Astrocyte (in vitro differentiated cells and primary cell): ENCODE results near the gene SCN10A. TPM values are rescaled to one million over a fixed set of nuclear protein-coding genes. Genes with fewer than 3 reads are reported as not detected.

ENCODE experiments used
- DNase-seq: peaks from one replicate; pipeline ENCODE4 v3.0.0-alpha.2; 2010; ENCODE audit warnings: low read depth
- FAIRE-seq: peaks from 2 replicates; lab custom pipeline; 2011; peaks lifted over from hg19 to GRCh38; lab: Jason Lieb, UNC
- H2AFZ ChIP-seq: 2 replicates; pipeline ENCODE4 v1.6.0; 2012; ENCODE audit warnings: low read depth, low read length, inconsistent platforms
- H3K27ac ChIP-seq: 2 replicates; pipeline ENCODE4 v1.5.1; 2011; ENCODE audit warnings: low read depth, low read length, inconsistent platforms
- H3K27me3 ChIP-seq: 2 replicates; pipeline ENCODE4 v1.6.0; 2011; ENCODE audit warnings: low read length, inconsistent platforms; ENCODE audit not compliant: insufficient read depth
- H3K36me3 ChIP-seq: 2 replicates; pipeline ENCODE4 v1.5.1; 2011; ENCODE audit warnings: low read length, inconsistent platforms; ENCODE audit not compliant: insufficient read depth
- H3K4me1 ChIP-seq: 2 replicates; pipeline ENCODE4 v1.5.1; 2011; ENCODE audit warnings: low read length, inconsistent platforms; ENCODE audit not compliant: insufficient read depth
- H3K4me2 ChIP-seq: 2 replicates; pipeline ENCODE4 v1.6.0; 2012; ENCODE audit warnings: low read length, inconsistent platforms
- H3K4me3 ChIP-seq: 2 replicates; pipeline ENCODE4 v1.5.1; 2011; ENCODE audit warnings: low read depth, mild to moderate bottlenecking, low read length, inconsistent platforms; ENCODE audit not compliant: insufficient read depth
- H3K79me2 ChIP-seq: 2 replicates; pipeline ENCODE4 v1.6.0; 2012; ENCODE audit warnings: mild to moderate bottlenecking, low read length, inconsistent platforms; ENCODE audit not compliant: insufficient read depth
- H3K9ac ChIP-seq: 2 replicates; pipeline ENCODE4 v1.6.0; 2012; ENCODE audit warnings: mild to moderate bottlenecking, low read length, inconsistent platforms
- H3K9me3 ChIP-seq: 2 replicates; pipeline ENCODE4 v1.5.1; 2012; ENCODE audit warnings: low read depth, mild to moderate bottlenecking, low read length, inconsistent platforms; ENCODE audit not compliant: insufficient read depth
- H4K20me1 ChIP-seq: 2 replicates; pipeline ENCODE4 v1.6.0; 2012; ENCODE audit warnings: low read length, inconsistent platforms; ENCODE audit not compliant: insufficient read depth
- H3K27ac Mint-ChIP-seq: one replicate; pipeline ENCODE4 v1.8.0; 2021; ENCODE audit warnings: mild to moderate bottlenecking, mixed read lengths; ENCODE audit not compliant: unreplicated experiment
- H3K27me3 Mint-ChIP-seq: one replicate; pipeline ENCODE4 v1.8.0; 2021; ENCODE audit warnings: low read depth, mixed read lengths; ENCODE audit not compliant: unreplicated experiment
- H3K36me3 Mint-ChIP-seq: one replicate; pipeline ENCODE4 v1.8.0; 2021; ENCODE audit warnings: low read depth, mixed read lengths; ENCODE audit not compliant: unreplicated experiment
- H3K4me1 Mint-ChIP-seq: one replicate; pipeline ENCODE4 v1.8.0; 2021; ENCODE audit warnings: low read depth, mixed read lengths; ENCODE audit not compliant: unreplicated experiment
- H3K4me3 Mint-ChIP-seq: one replicate; pipeline ENCODE4 v1.8.0; 2021; ENCODE audit warnings: mild to moderate bottlenecking, moderate library complexity, mixed read lengths; ENCODE audit not compliant: unreplicated experiment
- H3K9me3 Mint-ChIP-seq: one replicate; pipeline ENCODE4 v1.8.0; 2021; ENCODE audit warnings: mild to moderate bottlenecking, mixed read lengths; ENCODE audit not compliant: unreplicated experiment
- EZH2 ChIP-seq: IDR thresholded peaks from 2 replicates; pipeline ENCODE4 v1.6.1; 2012; ENCODE audit warnings: mild to moderate bottlenecking, low read length, inconsistent platforms; ENCODE audit not compliant: insufficient read depth
- total RNA-seq: library from RNA; stranded (reverse); gene quantifications from 2 replicates; pipeline ENCODE4 v1.2.1, GENCODE V29; 2021
- TF ChIP-seq, protein P1 (sequence below): IDR thresholded peaks from 2 replicates; pipeline ENCODE4 v1.5.1; 2011; ENCODE audit warnings: low read depth, mild to moderate bottlenecking, inconsistent platforms, low read length, moderate library complexity; ENCODE audit not compliant: insufficient read depth

SCN10A gene
- total RNA-seq, 1 donor from 2014 or later, result not detected

DNA sequence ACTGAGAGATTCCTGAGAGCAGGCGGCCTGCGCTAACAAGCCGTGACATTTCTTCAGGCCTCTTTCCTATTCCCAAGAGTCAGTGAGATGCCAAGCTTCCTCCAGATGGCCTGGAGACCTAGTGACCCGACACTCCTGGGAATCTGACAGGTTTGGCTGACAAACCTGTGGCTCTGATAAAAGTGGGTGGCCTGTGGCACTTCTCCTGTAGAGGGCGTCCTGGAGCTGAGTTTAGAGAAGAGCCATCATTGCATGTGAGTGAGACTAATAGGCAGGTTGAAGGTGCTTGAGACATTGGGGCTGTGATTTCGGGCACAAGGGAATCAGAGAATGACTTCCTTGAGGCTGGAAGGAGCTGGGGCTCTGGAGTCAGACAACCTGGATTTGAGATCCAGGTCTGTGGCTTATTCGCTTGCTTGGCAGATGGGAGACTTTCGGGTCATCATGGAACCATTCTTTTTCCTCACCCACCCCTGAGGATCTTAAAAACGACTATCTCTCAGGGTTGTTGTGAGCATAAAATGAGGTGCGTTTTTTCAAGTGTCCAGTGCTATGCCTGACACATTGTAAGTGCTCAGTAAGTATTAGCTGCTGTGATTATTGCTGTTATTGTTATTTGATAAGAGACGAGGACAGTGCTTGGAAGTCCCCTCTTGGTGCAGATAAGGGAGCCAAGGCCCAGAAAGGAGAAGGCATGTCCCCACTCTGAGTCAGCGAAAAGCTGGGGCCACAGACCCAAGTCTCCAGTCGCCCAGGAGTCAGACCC, 77.2 kb downstream of the SCN10A start:
- Mint-ChIP-seq H3K27me3 (peaks cover 20% of the 10 kb centered on the region), H3K9me3 (no peaks in the 10 kb centered on the region), H3K4me3 (no peak overlapping the region), H3K36me3 (no peaks in the 10 kb centered on the region), H3K4me1 (no peaks in the 10 kb centered on the region), H3K27ac (no peak overlapping the region)
- Histone ChIP-seq H3K36me3 (no peaks in the 10 kb centered on the region), H3K4me3 (no peak overlapping the region), H3K4me2 (no peak overlapping the region), H3K9ac (no peak overlapping the region), H3K79me2 (no peaks in the 10 kb centered on the region), H3K9me3 (no peaks in the 10 kb centered on the region), H3K27me3 (no peaks in the 10 kb centered on the region), H4K20me1 (no peaks in the 10 kb centered on the region), H3K4me1 (no peaks in the 10 kb centered on the region), H2AFZ (no peak overlapping the region), H3K27ac (no peak overlapping the region)
- DNase-seq (no peak), FAIRE-seq (no peak)
- TF ChIP-seq, protein P1, sequence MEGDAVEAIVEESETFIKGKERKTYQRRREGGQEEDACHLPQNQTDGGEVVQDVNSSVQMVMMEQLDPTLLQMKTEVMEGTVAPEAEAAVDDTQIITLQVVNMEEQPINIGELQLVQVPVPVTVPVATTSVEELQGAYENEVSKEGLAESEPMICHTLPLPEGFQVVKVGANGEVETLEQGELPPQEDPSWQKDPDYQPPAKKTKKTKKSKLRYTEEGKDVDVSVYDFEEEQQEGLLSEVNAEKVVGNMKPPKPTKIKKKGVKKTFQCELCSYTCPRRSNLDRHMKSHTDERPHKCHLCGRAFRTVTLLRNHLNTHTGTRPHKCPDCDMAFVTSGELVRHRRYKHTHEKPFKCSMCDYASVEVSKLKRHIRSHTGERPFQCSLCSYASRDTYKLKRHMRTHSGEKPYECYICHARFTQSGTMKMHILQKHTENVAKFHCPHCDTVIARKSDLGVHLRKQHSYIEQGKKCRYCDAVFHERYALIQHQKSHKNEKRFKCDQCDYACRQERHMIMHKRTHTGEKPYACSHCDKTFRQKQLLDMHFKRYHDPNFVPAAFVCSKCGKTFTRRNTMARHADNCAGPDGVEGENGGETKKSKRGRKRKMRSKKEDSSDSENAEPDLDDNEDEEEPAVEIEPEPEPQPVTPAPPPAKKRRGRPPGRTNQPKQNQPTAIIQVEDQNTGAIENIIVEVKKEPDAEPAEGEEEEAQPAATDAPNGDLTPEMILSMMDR, result peak; percentile 55
- TF ChIP-seq EZH2, result no peak

DNA sequence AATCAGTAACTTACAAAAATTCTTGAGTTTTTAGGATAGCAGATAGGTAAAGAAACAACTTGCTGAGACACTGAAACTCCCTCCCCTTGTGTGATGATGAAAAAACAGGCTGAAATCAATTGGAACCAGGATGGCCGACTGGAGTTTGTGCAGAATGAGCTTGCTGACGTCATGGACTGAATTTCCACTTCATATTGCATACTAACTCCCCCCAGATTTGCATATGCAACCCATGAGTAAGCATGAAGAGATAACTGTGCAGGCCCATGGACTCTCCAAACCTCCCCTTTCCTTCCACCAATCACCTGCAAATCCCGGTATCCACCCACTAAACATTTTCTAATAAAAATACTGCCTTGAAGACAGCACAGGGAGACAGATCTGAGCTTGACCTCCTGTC, 84.5 kb downstream of the SCN10A start:
- Histone ChIP-seq H3K4me3 (no peak overlapping the region), H2AFZ (no peak overlapping the region), H3K36me3 (no peaks in the 10 kb centered on the region), H3K27ac (no peak overlapping the region), H4K20me1 (no peaks in the 10 kb centered on the region), H3K4me1 (peaks cover 10% of the 10 kb centered on the region), H3K9me3 (no peaks in the 10 kb centered on the region), H3K4me2 (no peak overlapping the region), H3K79me2 (no peaks in the 10 kb centered on the region), H3K27me3 (peaks cover 4% of the 10 kb centered on the region), H3K9ac (no peak overlapping the region)
- H3K27me3 Mint-ChIP-seq, result peaks cover 21% of the 10 kb centered on the region
- FAIRE-seq (no peak), DNase-seq (no peak)
- H3K9me3 Mint-ChIP-seq, result peaks cover 6% of the 10 kb centered on the region
- TF ChIP-seq EZH2, result no peak
- TF ChIP-seq, protein P1, result no peak
- no peak overlapping the region for H3K4me3 Mint-ChIP-seq
- H3K27ac Mint-ChIP-seq, result no peak overlapping the region
- no peaks in the 10 kb centered on the region for H3K4me1 Mint-ChIP-seq
- no peaks in the 10 kb centered on the region for H3K36me3 Mint-ChIP-seq

DNA sequence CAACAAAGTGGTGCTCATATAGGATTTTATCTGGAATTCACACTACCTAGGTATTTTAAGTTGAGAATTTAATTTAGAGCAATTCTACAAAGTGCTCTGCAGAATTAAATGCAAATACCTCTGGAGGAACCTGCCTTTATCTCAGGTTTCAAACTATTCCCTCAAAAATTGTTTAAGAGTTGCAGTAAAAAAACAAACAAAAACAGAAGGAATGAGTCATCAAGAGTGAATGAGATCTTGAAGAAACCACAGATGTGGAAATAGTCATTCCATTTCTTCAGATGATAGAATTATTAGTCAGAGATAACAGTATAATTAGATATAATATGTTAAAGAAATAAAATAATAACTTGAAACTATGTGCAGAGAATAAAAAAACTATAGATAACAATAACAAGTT, 85.7 kb downstream of the SCN10A start:
- Mint-ChIP-seq H3K36me3 (no peaks in the 10 kb centered on the region), H3K4me1 (no peaks in the 10 kb centered on the region), H3K9me3 (peaks cover 6% of the 10 kb centered on the region), H3K4me3 (no peak overlapping the region), H3K27ac (no peak overlapping the region), H3K27me3 (peaks cover 23% of the 10 kb centered on the region)
- peak; percentile 34 for DNase-seq
- no peak overlapping the region for H3K27ac ChIP-seq
- no peak overlapping the region for H3K4me3 ChIP-seq
- H3K9ac ChIP-seq, result no peak overlapping the region
- FAIRE-seq, result no peak
- no peak overlapping the region for H2AFZ ChIP-seq
- H3K4me2 ChIP-seq, result no peak overlapping the region
- H4K20me1 ChIP-seq, result no peaks in the 10 kb centered on the region
- H3K36me3 ChIP-seq, result no peaks in the 10 kb centered on the region
- peaks cover 4% of the 10 kb centered on the region for H3K27me3 ChIP-seq
- H3K4me1 ChIP-seq, result peaks cover 17% of the 10 kb centered on the region
- TF ChIP-seq EZH2, result no peak
- TF ChIP-seq, protein P1, result no peak
- H3K9me3 ChIP-seq, result no peaks in the 10 kb centered on the region
- H3K79me2 ChIP-seq, result no peaks in the 10 kb centered on the region
